SK-N-SH (cell line): ENCODE measurements around the gene PDGFA. TPM values are rescaled to one million over a fixed set of nuclear protein-coding genes. Genes with fewer than 3 reads are reported as not detected.

Experiments
- CTCF ChIA-PET: fragments of 300-600, 350-600 bp; formaldehyde crosslinking; extraction: SDS; loops from one replicate; lab custom pipeline; 2021; lab: Yijun Ruan, JAX
- POLR2A ChIA-PET: fragments of 350-600 bp; sonication (Branson Sonifier 250); formaldehyde crosslinking; extraction: SDS; loops from one replicate; lab custom pipeline; 2020; ENCODE audit warnings: antibody characterized with exemption, inconsistent platforms; lab: Yijun Ruan, JAX
- DNase-seq: peaks from one replicate; pipeline ENCODE4 v3.0.0; 2012
- H2AFZ ChIP-seq: fragments of 200-600 bp; sonication (generic); 2 replicates; pipeline ENCODE4 v1.8.1; 2016; ENCODE audit warnings: antibody characterized with exemption, mild to moderate bottlenecking, low read depth
- H3F3A ChIP-seq: fragments of 200-600 bp; sonication (generic); replicated peaks from 2 replicates; pipeline ENCODE3; 2016; ENCODE audit warnings: antibody characterized with exemption, mild to moderate bottlenecking; ENCODE audit not compliant: insufficient read depth
- H3K27ac ChIP-seq, 2 experiments: fragments of 200-500 bp in 1 of 2; fragments of 200-600 bp in 1 of 2; sonication (Bioruptor generic) in 1 of 2; sonication (generic), shearing (Covaris generic) in 1 of 2; 2 replicates each; pipeline versions ENCODE4 v1.5.1 to v1.6.1; 2014 to 2016; ENCODE audit warnings: low read depth in 2 of 2, inconsistent platforms in 1 of 2, low read length in 1 of 2, mild to moderate bottlenecking in 1 of 2, mixed read lengths in 1 of 2
- H3K27me3 ChIP-seq: fragments of 200-600 bp; sonication (generic), shearing (Covaris generic); 2 replicates; pipeline ENCODE4 v1.6.1; 2016; ENCODE audit warnings: mixed run types; ENCODE audit not compliant: insufficient read depth
- H3K36me3 ChIP-seq, 2 experiments: fragments of 200-500 bp in 1 of 2; fragments of 200-600 bp in 1 of 2; sonication (Bioruptor generic) in 1 of 2; sonication (generic) in 1 of 2; replicated peaks in 1 of 2; 2 replicates each; pipeline versions ENCODE3 to v1.5.1; 2014 to 2016; ENCODE audit warnings: low read length in 1 of 2, mild to moderate bottlenecking in 1 of 2; ENCODE audit not compliant: insufficient read depth in 2 of 2, control insufficient read depth in 1 of 2
- H3K4me1 ChIP-seq, 2 experiments: fragments of 200-500 bp in 1 of 2; fragments of 200-600 bp in 1 of 2; sonication (Bioruptor generic) in 1 of 2; sonication (generic), shearing (Covaris generic) in 1 of 2; 2 replicates each; pipeline versions ENCODE4 v1.5.1 to v1.6.1; 2014 to 2016; ENCODE audit warnings: low read depth in 1 of 2, low read length in 1 of 2, mixed run types in 1 of 2; ENCODE audit not compliant: insufficient read depth in 2 of 2, control insufficient read depth in 1 of 2
- H3K4me2 ChIP-seq: fragments of 200-600 bp; sonication (generic), shearing (Covaris generic); 2 replicates; pipeline ENCODE4 v1.6.1; 2017; ENCODE audit warnings: mixed run types
- H3K4me3 ChIP-seq, 2 experiments: fragments of 200-500 bp in 1 of 2; fragments of 200-600 bp in 1 of 2; sonication (Bioruptor generic) in 1 of 2; sonication (generic), shearing (Covaris generic) in 1 of 2; 2 replicates each; pipeline versions ENCODE4 v1.5.1 to v1.8.1; 2014 to 2016; ENCODE audit warnings: low read depth in 2 of 2, inconsistent platforms in 1 of 2, low read length in 1 of 2, mild to moderate bottlenecking in 1 of 2, mixed read lengths in 1 of 2, moderate library complexity in 1 of 2
- H3K79me2 ChIP-seq: fragments of 200-600 bp; sonication (generic); 2 replicates; pipeline ENCODE4 v1.8.1; 2017; ENCODE audit warnings: mild to moderate bottlenecking; ENCODE audit not compliant: insufficient read depth
- H3K9ac ChIP-seq: fragments of 200-600 bp; sonication (generic); 2 replicates; pipeline ENCODE4 v1.6.1; 2017; ENCODE audit warnings: mixed run types
- H3K9me2 ChIP-seq: fragments of 200-600 bp; sonication (generic); 2 replicates; pipeline ENCODE4 v1.6.1; 2017; ENCODE audit warnings: mixed run types
- H3K9me3 ChIP-seq: fragments of 200-600 bp; sonication (generic); 2 replicates; pipeline ENCODE4 v1.6.1; 2017; ENCODE audit warnings: mixed run types, mild to moderate bottlenecking, moderate library complexity
- H4K20me1 ChIP-seq: fragments of 200-600 bp; sonication (generic); 2 replicates; pipeline ENCODE4 v1.6.1; 2017; ENCODE audit warnings: mild to moderate bottlenecking, mixed run types; ENCODE audit not compliant: insufficient read depth
- ELF1 ChIP-seq: IDR thresholded peaks from 2 replicates; pipeline ENCODE4 v1.4.0; 2012
- EZH2phosphoT487 ChIP-seq: fragments of 200-600 bp; sonication (generic); IDR thresholded peaks from 2 replicates; pipeline ENCODE4 v1.6.1; 2017; ENCODE audit warnings: low read depth, mixed run types, mild to moderate bottlenecking, antibody characterized with exemption, moderate library complexity, borderline replicate concordance
- FOSL2 ChIP-seq: IDR thresholded peaks from 2 replicates; pipeline ENCODE4 v1.4.0; 2012; ENCODE audit warnings: low read depth, mild to moderate bottlenecking, moderate library complexity, borderline replicate concordance
- FOXJ3 ChIP-seq: sonication (generic); formaldehyde crosslinking; IDR thresholded peaks from 2 replicates; pipeline ENCODE4 v1.5.1; 2020; ENCODE audit warnings: mild to moderate bottlenecking, missing genetic modification reagents
- GABPA ChIP-seq: IDR thresholded peaks from 2 replicates; pipeline ENCODE4 v1.4.0; 2012; ENCODE audit warnings: low read depth, mild to moderate bottlenecking
- GATA2 ChIP-seq: sonication (generic); formaldehyde crosslinking; IDR thresholded peaks from 2 replicates; pipeline ENCODE4 v1.5.0; 2020; ENCODE audit warnings: mild to moderate bottlenecking, missing genetic modification reagents
- JUND ChIP-seq: IDR thresholded peaks from 2 replicates; pipeline ENCODE4 v1.4.0; 2012
- NRF1 ChIP-seq: IDR thresholded peaks from 2 replicates; pipeline ENCODE4 v1.6.1; 2012; ENCODE audit warnings: low read depth, mild to moderate bottlenecking, low read length
- RCOR1 ChIP-seq: fragments of 150-350 bp; IDR thresholded peaks from 2 replicates; pipeline ENCODE4 v1.6.1; 2017; ENCODE audit warnings: antibody characterized with exemption, low read length
- RFX5 ChIP-seq: IDR thresholded peaks from 2 replicates; pipeline ENCODE4 v1.6.1; 2012; ENCODE audit warnings: mild to moderate bottlenecking, improper control_type of control experiment, low read length
- RXRA ChIP-seq: IDR thresholded peaks from 2 replicates; pipeline ENCODE4 v1.4.0; 2012; ENCODE audit warnings: low read depth, mild to moderate bottlenecking, borderline replicate concordance
- TAF1 ChIP-seq: IDR thresholded peaks from 2 replicates; pipeline ENCODE4 v1.6.1; 2012; ENCODE audit warnings: low read depth, mild to moderate bottlenecking, low read length, moderate library complexity, borderline replicate concordance
- TCF12 ChIP-seq: IDR thresholded peaks from 2 replicates; pipeline ENCODE4 v1.4.0; 2012
- USF1 ChIP-seq: IDR thresholded peaks from 2 replicates; pipeline ENCODE4 v1.4.0; 2012; ENCODE audit warnings: low read depth, borderline replicate concordance
- WGBS: methylation state at CpG from one replicate; pipeline ENCODE4 v1.1.6; 2017; ENCODE audit warnings: low lambda C conversion rate; 5-methylcytosine and 5-hydroxymethylcytosine counted together
- polyA plus RNA-seq, 3 experiments: library from polyadenylated mRNA; depleted of rRNA; stranded (reverse); fragments of >200 nt; gene quantifications; 2 replicates each; pipeline ENCODE4 v1.2.3, GENCODE V29; 2012
- TF ChIP-seq, protein P1 (sequence below): IDR thresholded peaks from 2 replicates; pipeline ENCODE4 v1.6.1; 2012; ENCODE audit warnings: mild to moderate bottlenecking, low read depth, low read length, moderate library complexity
- TF ChIP-seq, protein P2 (sequence below): fragments of 150-350 bp; IDR thresholded peaks from 2 replicates; pipeline ENCODE4 v1.6.1; 2016; ENCODE audit warnings: mild to moderate bottlenecking, low read depth, low read length
- TF ChIP-seq, protein P3 (sequence below): fragments of 150-350 bp; IDR thresholded peaks from 2 replicates; pipeline ENCODE4 v1.6.1; 2017; ENCODE audit warnings: antibody characterized with exemption, low read length, low read depth, borderline replicate concordance
- TF ChIP-seq, protein P4 (sequence below): IDR thresholded peaks from 2 replicates; pipeline ENCODE4 v1.4.0; 2012; ENCODE audit warnings: low read depth

PDGFA gene
- polyA plus RNA-seq, 1 of the 3 experiments (the other 2 are of a cell fraction), result 18.9 TPM

DNA sequence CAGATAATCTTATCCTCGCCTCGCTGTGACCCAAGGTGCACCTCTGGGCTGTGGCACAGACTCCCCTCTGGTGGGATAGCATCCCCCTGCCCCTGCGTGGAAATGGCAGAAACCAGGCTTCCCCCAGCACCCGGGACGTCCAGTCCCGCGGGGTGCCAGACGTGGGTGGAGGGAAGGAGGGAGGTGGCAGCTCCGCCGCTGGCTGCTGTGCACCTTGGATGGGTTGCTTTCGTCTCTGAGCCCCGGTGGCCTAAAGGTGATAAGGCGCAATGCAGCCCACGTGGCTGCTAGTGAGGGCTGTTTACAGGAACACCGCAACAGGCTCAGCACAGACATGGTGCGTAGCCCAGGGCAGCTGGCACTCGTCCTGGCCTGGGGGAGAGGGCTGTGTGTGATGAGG lies 13.6 kb upstream of the PDGFA start (continued):
- TF ChIP-seq, protein P1, sequence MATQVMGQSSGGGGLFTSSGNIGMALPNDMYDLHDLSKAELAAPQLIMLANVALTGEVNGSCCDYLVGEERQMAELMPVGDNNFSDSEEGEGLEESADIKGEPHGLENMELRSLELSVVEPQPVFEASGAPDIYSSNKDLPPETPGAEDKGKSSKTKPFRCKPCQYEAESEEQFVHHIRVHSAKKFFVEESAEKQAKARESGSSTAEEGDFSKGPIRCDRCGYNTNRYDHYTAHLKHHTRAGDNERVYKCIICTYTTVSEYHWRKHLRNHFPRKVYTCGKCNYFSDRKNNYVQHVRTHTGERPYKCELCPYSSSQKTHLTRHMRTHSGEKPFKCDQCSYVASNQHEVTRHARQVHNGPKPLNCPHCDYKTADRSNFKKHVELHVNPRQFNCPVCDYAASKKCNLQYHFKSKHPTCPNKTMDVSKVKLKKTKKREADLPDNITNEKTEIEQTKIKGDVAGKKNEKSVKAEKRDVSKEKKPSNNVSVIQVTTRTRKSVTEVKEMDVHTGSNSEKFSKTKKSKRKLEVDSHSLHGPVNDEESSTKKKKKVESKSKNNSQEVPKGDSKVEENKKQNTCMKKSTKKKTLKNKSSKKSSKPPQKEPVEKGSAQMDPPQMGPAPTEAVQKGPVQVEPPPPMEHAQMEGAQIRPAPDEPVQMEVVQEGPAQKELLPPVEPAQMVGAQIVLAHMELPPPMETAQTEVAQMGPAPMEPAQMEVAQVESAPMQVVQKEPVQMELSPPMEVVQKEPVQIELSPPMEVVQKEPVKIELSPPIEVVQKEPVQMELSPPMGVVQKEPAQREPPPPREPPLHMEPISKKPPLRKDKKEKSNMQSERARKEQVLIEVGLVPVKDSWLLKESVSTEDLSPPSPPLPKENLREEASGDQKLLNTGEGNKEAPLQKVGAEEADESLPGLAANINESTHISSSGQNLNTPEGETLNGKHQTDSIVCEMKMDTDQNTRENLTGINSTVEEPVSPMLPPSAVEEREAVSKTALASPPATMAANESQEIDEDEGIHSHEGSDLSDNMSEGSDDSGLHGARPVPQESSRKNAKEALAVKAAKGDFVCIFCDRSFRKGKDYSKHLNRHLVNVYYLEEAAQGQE, result no peak
- TF ChIP-seq RFX5 (no peak), FOSL2 (no peak), GABPA (no peak), ELF1 (no peak), USF1 (no peak), NRF1 (no peak), FOXJ3 (no peak)

DNA sequence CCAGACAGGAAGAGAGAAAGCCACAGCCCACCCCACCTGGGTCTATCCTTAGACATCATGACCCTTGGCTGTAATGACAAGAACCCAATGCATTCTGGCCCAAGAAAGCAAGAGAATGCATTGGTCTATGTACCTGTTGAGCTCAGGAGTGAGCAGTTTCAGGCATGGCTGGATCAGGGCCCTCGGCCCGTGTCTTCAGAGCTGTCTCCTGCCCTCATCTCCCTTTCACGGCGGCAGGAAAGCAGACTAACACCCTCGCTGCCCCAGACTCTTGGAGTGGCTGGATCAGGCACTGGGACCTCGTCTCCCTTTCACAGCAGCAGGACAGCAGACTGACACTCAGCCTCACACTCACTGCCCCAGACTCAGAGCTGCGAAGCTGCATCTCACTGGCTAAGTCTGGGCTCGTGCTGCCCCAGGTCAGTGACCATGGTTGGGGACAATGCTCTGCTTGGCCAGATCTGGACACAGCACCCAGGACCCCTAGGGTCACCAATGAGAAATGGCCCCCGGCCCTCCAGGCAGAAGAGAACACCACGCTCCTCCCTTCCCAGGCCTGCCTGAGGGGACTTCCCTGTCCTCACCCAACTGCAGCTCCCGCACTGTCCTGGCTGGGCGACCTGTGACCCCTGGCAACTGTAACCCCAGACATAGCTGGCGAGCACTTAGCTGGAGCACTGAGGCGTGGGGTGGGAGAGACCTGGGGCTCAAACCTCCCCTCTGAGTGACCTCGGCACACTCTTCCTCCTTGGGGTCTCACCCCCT lies 12.9 kb upstream of the PDGFA start:
- H3F3A ChIP-seq, result no peaks in the 10 kb centered on the region
- H3K4me1 ChIP-seq, result peaks cover 0 to under 1% of the 10 kb centered on the region in 2 experiments; a peak in 3 of 4 replicates
- no peaks in the 10 kb centered on the region for H3K27me3 ChIP-seq
- no peaks in the 10 kb centered on the region for H3K36me3 ChIP-seq
- H3K4me2 ChIP-seq, result no peak overlapping the region
- POLR2A ChIA-PET, result no interaction called here
- no peaks in the 10 kb centered on the region for H3K9me2 ChIP-seq
- H2AFZ ChIP-seq, result no peak overlapping the region
- no peak for DNase-seq
- no peaks in the 10 kb centered on the region for H4K20me1 ChIP-seq
- WGBS, result 74% methylated on average over 14 of the region's 15 CpGs
- CTCF ChIA-PET, result interaction anchor here (1.3 kb wide), 1 partner anchor 9 kb away, joined by 4 read pairs; no protein-coding TSS in a partner anchor
- no peaks in the 10 kb centered on the region for H3K79me2 ChIP-seq
- H3K27ac ChIP-seq, result no peak overlapping the region
- H3K4me3 ChIP-seq, result no peak overlapping the region
- H3K9ac ChIP-seq, result no peak overlapping the region
- H3K9me3 ChIP-seq, result no peaks in the 10 kb centered on the region
- TF ChIP-seq FOSL2 (no peak), TCF12 (no peak), RXRA (no peak), EZH2phosphoT487 (no peak), RFX5 (no peak), TAF1 (no peak), RCOR1 (no peak), JUND (no peak), GATA2 (CRISPR knock-in tag) (no peak)
- TF ChIP-seq, protein P2, sequence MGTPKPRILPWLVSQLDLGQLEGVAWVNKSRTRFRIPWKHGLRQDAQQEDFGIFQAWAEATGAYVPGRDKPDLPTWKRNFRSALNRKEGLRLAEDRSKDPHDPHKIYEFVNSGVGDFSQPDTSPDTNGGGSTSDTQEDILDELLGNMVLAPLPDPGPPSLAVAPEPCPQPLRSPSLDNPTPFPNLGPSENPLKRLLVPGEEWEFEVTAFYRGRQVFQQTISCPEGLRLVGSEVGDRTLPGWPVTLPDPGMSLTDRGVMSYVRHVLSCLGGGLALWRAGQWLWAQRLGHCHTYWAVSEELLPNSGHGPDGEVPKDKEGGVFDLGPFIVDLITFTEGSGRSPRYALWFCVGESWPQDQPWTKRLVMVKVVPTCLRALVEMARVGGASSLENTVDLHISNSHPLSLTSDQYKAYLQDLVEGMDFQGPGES, result no peak
- TF ChIP-seq, protein P1, result no peak
- TF ChIP-seq, protein P3, sequence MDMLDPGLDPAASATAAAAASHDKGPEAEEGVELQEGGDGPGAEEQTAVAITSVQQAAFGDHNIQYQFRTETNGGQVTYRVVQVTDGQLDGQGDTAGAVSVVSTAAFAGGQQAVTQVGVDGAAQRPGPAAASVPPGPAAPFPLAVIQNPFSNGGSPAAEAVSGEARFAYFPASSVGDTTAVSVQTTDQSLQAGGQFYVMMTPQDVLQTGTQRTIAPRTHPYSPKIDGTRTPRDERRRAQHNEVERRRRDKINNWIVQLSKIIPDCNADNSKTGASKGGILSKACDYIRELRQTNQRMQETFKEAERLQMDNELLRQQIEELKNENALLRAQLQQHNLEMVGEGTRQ, result no peak
- TF ChIP-seq, protein P4, sequence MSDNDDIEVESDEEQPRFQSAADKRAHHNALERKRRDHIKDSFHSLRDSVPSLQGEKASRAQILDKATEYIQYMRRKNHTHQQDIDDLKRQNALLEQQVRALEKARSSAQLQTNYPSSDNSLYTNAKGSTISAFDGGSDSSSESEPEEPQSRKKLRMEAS, result no peak
